ENCODE results near the gene TMEM9. TPM values are rescaled to one million over a fixed set of nuclear protein-coding genes. Genes with fewer than 3 reads are reported as not detected.

TMEM9 gene
- total and polyA plus RNA-seq, 2 of the 8 experiments (the other 6 are each of a cell fraction or from before 2014, with no cell fraction given): 79.9 to 181 TPM

DNA sequence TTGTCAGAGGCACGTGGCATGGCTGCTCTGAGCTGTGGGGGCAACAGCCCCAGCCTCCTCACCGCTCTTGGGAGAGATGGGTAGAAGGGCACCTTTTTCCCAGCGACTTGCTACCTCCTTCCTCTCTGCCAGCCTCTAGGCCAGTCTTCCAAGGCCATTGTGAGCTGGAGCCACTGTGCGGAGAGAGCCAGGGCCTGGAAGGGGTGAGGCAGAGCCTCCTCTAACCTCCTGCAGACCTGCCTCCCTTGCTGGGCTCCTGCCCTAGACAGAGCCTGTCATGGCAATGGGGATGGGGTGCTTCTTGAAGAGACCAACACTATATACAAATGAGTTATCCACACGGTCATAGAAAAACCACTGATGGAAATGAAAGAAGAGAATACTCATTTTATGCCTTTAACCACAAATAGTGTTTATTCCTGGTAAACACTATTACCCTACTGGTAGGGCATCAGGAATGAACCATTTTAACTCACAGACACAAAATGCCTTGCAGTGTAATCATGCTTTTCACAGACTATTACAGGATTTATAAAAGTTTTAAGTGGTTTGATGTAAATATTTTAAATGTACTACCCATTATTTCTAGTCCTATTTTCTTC lies 31.4 kb upstream of the TMEM9 start (continued):
- TF ChIP-seq, protein P1, sequence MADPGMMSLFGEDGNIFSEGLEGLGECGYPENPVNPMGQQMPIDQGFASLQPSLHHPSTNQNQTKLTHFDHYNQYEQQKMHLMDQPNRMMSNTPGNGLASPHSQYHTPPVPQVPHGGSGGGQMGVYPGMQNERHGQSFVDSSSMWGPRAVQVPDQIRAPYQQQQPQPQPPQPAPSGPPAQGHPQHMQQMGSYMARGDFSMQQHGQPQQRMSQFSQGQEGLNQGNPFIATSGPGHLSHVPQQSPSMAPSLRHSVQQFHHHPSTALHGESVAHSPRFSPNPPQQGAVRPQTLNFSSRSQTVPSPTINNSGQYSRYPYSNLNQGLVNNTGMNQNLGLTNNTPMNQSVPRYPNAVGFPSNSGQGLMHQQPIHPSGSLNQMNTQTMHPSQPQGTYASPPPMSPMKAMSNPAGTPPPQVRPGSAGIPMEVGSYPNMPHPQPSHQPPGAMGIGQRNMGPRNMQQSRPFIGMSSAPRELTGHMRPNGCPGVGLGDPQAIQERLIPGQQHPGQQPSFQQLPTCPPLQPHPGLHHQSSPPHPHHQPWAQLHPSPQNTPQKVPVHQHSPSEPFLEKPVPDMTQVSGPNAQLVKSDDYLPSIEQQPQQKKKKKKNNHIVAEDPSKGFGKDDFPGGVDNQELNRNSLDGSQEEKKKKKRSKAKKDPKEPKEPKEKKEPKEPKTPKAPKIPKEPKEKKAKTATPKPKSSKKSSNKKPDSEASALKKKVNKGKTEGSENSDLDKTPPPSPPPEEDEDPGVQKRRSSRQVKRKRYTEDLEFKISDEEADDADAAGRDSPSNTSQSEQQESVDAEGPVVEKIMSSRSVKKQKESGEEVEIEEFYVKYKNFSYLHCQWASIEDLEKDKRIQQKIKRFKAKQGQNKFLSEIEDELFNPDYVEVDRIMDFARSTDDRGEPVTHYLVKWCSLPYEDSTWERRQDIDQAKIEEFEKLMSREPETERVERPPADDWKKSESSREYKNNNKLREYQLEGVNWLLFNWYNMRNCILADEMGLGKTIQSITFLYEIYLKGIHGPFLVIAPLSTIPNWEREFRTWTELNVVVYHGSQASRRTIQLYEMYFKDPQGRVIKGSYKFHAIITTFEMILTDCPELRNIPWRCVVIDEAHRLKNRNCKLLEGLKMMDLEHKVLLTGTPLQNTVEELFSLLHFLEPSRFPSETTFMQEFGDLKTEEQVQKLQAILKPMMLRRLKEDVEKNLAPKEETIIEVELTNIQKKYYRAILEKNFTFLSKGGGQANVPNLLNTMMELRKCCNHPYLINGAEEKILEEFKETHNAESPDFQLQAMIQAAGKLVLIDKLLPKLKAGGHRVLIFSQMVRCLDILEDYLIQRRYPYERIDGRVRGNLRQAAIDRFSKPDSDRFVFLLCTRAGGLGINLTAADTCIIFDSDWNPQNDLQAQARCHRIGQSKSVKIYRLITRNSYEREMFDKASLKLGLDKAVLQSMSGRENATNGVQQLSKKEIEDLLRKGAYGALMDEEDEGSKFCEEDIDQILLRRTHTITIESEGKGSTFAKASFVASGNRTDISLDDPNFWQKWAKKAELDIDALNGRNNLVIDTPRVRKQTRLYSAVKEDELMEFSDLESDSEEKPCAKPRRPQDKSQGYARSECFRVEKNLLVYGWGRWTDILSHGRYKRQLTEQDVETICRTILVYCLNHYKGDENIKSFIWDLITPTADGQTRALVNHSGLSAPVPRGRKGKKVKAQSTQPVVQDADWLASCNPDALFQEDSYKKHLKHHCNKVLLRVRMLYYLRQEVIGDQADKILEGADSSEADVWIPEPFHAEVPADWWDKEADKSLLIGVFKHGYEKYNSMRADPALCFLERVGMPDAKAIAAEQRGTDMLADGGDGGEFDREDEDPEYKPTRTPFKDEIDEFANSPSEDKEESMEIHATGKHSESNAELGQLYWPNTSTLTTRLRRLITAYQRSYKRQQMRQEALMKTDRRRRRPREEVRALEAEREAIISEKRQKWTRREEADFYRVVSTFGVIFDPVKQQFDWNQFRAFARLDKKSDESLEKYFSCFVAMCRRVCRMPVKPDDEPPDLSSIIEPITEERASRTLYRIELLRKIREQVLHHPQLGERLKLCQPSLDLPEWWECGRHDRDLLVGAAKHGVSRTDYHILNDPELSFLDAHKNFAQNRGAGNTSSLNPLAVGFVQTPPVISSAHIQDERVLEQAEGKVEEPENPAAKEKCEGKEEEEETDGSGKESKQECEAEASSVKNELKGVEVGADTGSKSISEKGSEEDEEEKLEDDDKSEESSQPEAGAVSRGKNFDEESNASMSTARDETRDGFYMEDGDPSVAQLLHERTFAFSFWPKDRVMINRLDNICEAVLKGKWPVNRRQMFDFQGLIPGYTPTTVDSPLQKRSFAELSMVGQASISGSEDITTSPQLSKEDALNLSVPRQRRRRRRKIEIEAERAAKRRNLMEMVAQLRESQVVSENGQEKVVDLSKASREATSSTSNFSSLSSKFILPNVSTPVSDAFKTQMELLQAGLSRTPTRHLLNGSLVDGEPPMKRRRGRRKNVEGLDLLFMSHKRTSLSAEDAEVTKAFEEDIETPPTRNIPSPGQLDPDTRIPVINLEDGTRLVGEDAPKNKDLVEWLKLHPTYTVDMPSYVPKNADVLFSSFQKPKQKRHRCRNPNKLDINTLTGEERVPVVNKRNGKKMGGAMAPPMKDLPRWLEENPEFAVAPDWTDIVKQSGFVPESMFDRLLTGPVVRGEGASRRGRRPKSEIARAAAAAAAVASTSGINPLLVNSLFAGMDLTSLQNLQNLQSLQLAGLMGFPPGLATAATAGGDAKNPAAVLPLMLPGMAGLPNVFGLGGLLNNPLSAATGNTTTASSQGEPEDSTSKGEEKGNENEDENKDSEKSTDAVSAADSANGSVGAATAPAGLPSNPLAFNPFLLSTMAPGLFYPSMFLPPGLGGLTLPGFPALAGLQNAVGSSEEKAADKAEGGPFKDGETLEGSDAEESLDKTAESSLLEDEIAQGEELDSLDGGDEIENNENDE (IDR thresholded peaks at IDR 0.05; ENCODE audit: insufficient replicate concordance, low read length): no peak
- TF ChIP-seq ZNF274 (IDR thresholded peaks at IDR 0.05; ENCODE audit: borderline replicate concordance, extremely low read depth, low read length): no peak
- no peak for TF ChIP-seq POLR2AphosphoS5 (IDR thresholded peaks at IDR 0.05; ENCODE audit: low read depth, low read length)
- TF ChIP-seq TBP (IDR thresholded peaks at IDR 0.05; ENCODE audit: low read depth, low read length): no peak
- TF ChIP-seq SIN3A (conservative IDR thresholded peaks at IDR 0.05 in 1 of 2, IDR thresholded peaks at IDR 0.05 in 1 of 2; ENCODE audit: low read depth in 1 of 2, low read length in 2 of 2): no peak
- TF ChIP-seq SP4 (IDR thresholded peaks at IDR 0.05; ENCODE audit: low read length): no peak
- no peak for TF ChIP-seq YY1 (IDR thresholded peaks at IDR 0.05; ENCODE audit: low read depth, low read length)
- TF ChIP-seq CTBP2 (IDR thresholded peaks at IDR 0.05; ENCODE audit: borderline replicate concordance, insufficient read depth, insufficient read length, low read length): no peak
- TF ChIP-seq BCL11A (IDR thresholded peaks at IDR 0.05; ENCODE audit: low read depth in 2 of 2, low read length in 2 of 2): no peak
